Stomach smooth muscle (tissue), 2 donors: ENCODE measurements around the gene TLK1.

Source experiments
- H3K27ac ChIP-seq: one replicate; pipeline ENCODE4 v1.7.0; 2013; ENCODE audit warnings: mild to moderate bottlenecking, low read length, inconsistent platforms
- H3K27me3 ChIP-seq, 2 donors: one replicate each; pipeline ENCODE4 v1.7.0; 2013; ENCODE audit warnings: low read length in 2 of 2; ENCODE audit not compliant: insufficient read depth in 2 of 2, control insufficient read depth in 1 of 2
- H3K36me3 ChIP-seq, 2 donors: one replicate each; pipeline ENCODE4 v1.7.0; 2013; ENCODE audit warnings: low read length in 2 of 2; ENCODE audit not compliant: control insufficient read depth in 2 of 2, insufficient read depth in 2 of 2
- H3K4me1 ChIP-seq: one replicate; pipeline ENCODE4 v1.7.0; 2013; ENCODE audit warnings: low read length; ENCODE audit not compliant: control insufficient read depth, insufficient read depth
- H3K4me3 ChIP-seq, 2 donors: one replicate each; pipeline ENCODE4 v1.7.0; 2013; ENCODE audit warnings: low read length in 2 of 2
- H3K9ac ChIP-seq, 2 donors: one replicate each; pipeline ENCODE4 v1.7.0; 2013; ENCODE audit warnings: low read length in 2 of 2, mild to moderate bottlenecking in 1 of 2
- H3K9me3 ChIP-seq, 2 donors: one replicate each; pipeline ENCODE4 v1.7.0; 2013; ENCODE audit warnings: low read length in 2 of 2; ENCODE audit not compliant: control insufficient read depth in 2 of 2
- donor health status: healthy.
- donor health status: Pancreatic carcinoma.

The TLK1 gene

GRCh38 chr2:171142398-171142797 lies 18.3 kb downstream of the TLK1 start:
- Histone ChIP-seq H3K9ac (no peak overlapping the region), H3K36me3 (no peaks in the 10 kb centered on the region), H3K4me1 (no peaks in the 10 kb centered on the region), H3K27me3 (no peaks in the 10 kb centered on the region), H3K9me3 (no peaks in the 10 kb centered on the region), H3K27ac (no peak overlapping the region), H3K4me3 (no peak overlapping the region)

DNA sequence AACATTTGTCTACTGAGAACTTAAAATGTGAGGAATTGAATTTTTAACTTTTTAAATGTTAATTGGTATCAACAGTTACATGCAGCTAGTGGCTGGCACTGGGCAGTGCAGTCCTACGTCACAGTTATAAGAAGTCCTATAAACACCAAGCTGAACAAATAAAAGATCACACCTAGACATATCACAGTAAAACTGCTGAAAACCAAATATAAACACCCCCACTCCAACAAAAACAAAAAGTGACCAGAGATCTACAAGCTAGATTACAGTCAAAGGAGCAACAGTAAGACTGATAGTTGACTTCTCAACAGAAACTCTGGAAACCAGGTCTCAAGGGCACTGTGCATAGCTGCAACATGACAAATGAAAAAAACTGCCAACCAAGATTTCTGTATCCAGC lies 19.4 kb downstream of the TLK1 start:
- Histone ChIP-seq H3K9ac (no peak overlapping the region), H3K4me1 (no peaks in the 10 kb centered on the region), H3K27me3 (no peaks in the 10 kb centered on the region), H3K36me3 (no peaks in the 10 kb centered on the region), H3K4me3 (no peak overlapping the region), H3K27ac (no peak overlapping the region), H3K9me3 (no peaks in the 10 kb centered on the region)

DNA sequence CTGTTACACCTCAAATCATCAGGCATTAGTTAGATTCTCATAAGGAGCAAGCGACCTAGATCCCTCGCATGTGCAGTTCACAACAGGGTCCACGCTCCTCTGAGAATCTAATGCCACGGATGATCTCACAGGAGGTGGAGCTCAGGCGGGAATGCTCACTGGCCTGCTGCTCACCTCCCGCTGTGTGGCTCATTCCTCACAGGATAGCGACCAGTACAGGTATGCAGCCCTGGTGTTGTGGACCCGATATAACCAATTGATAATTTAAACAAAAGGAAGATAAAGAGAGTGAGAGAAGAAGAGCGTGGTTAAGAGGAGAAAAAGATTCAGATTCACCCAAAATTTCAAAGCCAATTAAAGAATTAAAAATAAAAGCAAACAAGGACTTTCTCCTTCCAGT lies 20.8 kb downstream of the TLK1 start:
- no peaks in the 10 kb centered on the region for H3K9me3 ChIP-seq
- H3K27me3 ChIP-seq, result no peaks in the 10 kb centered on the region
- no peak overlapping the region for H3K27ac ChIP-seq
- H3K9ac ChIP-seq, result no peak overlapping the region
- H3K36me3 ChIP-seq, result no peaks in the 10 kb centered on the region
- no peaks in the 10 kb centered on the region for H3K4me1 ChIP-seq
- no peak overlapping the region for H3K4me3 ChIP-seq

DNA sequence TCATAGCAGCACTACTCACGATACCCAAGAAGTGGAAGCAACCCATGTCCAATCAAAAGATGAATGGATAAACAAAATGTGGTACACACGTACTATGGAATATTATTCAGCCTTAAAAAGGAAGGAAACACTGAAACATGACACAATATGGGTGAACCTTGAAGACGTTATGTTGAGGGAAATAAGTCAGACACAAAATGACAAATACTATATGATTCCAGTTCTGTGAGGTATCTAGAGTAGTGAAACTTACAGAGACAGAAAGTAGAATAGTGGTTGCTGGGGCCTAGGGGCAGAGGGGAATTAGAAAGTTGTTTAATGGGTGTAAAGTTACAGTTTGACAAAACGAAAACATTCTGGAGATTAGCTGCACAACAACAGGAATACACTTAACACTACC lies 24.7 kb downstream of the TLK1 start:
- no peaks in the 10 kb centered on the region for H3K27me3 ChIP-seq
- H3K4me3 ChIP-seq, result peak overlapping the region in 1 of 2 donors; percentile 7
- no peak overlapping the region for H3K9ac ChIP-seq
- no peaks in the 10 kb centered on the region for H3K9me3 ChIP-seq
- H3K27ac ChIP-seq, result no peak overlapping the region
- H3K4me1 ChIP-seq, result peaks cover 10% of the 10 kb centered on the region
- H3K36me3 ChIP-seq, result no peaks in the 10 kb centered on the region

DNA sequence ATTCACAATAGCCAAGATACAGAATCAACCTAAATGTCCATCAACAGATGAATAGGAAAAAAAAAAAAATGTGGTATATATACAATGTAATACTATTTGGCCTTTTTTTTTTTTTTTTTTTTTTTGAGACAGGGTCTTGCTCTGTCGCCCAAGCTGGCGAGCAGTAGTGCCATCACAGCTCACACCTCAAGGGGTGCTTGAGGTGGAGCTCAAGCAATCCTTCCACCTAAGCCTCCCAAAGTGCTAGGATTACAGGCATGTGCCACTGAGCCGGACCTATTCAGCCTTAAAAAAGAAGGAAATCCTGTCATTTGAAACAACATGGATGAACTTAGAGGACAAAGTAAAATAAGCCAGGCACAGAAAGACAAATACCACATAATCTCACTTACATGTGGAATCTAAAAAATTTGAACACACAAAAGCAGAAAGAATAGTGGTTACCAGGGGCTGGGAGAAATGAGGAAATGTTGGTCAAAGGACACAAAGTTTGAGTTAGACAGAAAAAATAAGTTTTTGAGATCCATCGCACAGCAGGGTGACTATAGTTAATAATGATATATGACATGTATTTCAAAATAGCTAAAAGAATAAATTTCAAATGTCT lies 26.0 kb downstream of the TLK1 start:
- Histone ChIP-seq H3K9me3 (no peaks in the 10 kb centered on the region), H3K27ac (no peak overlapping the region), H3K27me3 (no peaks in the 10 kb centered on the region), H3K36me3 (no peaks in the 10 kb centered on the region), H3K4me3 (no peak overlapping the region), H3K4me1 (peaks cover 10% of the 10 kb centered on the region), H3K9ac (no peak overlapping the region)

GRCh38 chr2:171132086-171132485 lies 28.6 kb downstream of the TLK1 start:
- Histone ChIP-seq H3K27me3 (no peaks in the 10 kb centered on the region), H3K4me3 (no peak overlapping the region), H3K9ac (no peak overlapping the region), H3K36me3 (no peaks in the 10 kb centered on the region), H3K9me3 (no peaks in the 10 kb centered on the region), H3K27ac (no peak overlapping the region), H3K4me1 (peaks cover 10% of the 10 kb centered on the region)

- Histone ChIP-seq H3K4me1 (peaks cover 10% of the 10 kb centered on the region), H3K9me3 (no peaks in the 10 kb centered on the region), H3K4me3 (no peak overlapping the region), H3K27ac (no peak overlapping the region), H3K9ac (no peak overlapping the region), H3K27me3 (no peaks in the 10 kb centered on the region), H3K36me3 (no peaks in the 10 kb centered on the region)
Observed at GRCh38 chr2:171128461-171128860, 32.2 kb downstream of the TLK1 start.

DNA sequence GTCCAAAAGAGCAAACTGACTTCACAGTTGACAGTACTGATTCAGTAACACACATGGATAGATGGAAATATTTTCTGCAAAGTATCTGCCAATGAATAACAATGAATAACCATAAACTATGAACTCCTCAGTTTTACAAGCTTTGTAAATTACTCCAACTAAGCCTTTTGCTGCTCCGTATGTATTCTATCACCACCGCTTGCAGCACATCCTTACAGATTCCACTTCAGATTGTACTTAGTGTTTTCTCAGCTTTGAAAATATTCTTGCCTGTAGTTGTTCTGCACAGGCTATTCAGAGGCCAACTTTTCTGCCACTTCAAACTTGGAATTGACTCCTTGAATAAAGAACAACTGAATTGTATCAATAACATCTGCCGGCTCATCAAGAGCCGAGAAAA lies 36.2 kb downstream of the TLK1 start:
- H3K36me3 ChIP-seq, result no peaks in the 10 kb centered on the region
- no peak overlapping the region for H3K9ac ChIP-seq
- no peaks in the 10 kb centered on the region for H3K9me3 ChIP-seq
- no peak overlapping the region for H3K27ac ChIP-seq
- H3K4me3 ChIP-seq, result no peak overlapping the region
- H3K27me3 ChIP-seq, result no peaks in the 10 kb centered on the region
- no peaks in the 10 kb centered on the region for H3K4me1 ChIP-seq

GRCh38 chr2:171109571-171109970 lies 51.1 kb downstream of the TLK1 start:
- no peak overlapping the region for H3K4me3 ChIP-seq
- H3K27me3 ChIP-seq, result no peaks in the 10 kb centered on the region
- H3K27ac ChIP-seq, result no peak overlapping the region
- H3K36me3 ChIP-seq, result peaks cover 0 to 2% of the 10 kb centered on the region in 2 donors
- H3K9me3 ChIP-seq, result no peaks in the 10 kb centered on the region
- no peaks in the 10 kb centered on the region for H3K4me1 ChIP-seq
- no peak overlapping the region for H3K9ac ChIP-seq

GRCh38 chr2:171109020-171109419 lies 51.7 kb downstream of the TLK1 start:
- no peaks in the 10 kb centered on the region for H3K9me3 ChIP-seq
- H3K9ac ChIP-seq, result no peak overlapping the region
- H3K4me1 ChIP-seq, result no peaks in the 10 kb centered on the region
- no peak overlapping the region for H3K4me3 ChIP-seq
- no peaks in the 10 kb centered on the region for H3K36me3 ChIP-seq
- no peaks in the 10 kb centered on the region for H3K27me3 ChIP-seq
- H3K27ac ChIP-seq, result no peak overlapping the region

GRCh38 chr2:171107803-171108202 lies 52.9 kb downstream of the TLK1 start:
- Histone ChIP-seq H3K4me3 (no peak overlapping the region), H3K9me3 (no peaks in the 10 kb centered on the region), H3K36me3 (no peaks in the 10 kb centered on the region), H3K4me1 (no peaks in the 10 kb centered on the region), H3K27ac (no peak overlapping the region), H3K9ac (no peak overlapping the region), H3K27me3 (no peaks in the 10 kb centered on the region)
